HG03571 (cell line): Measurements from ENCODE around the gene WWC1.
"Not testable (repeated sequence)": the region's sequence is repeated elsewhere in the genome, so short reads cannot be mapped to it uniquely, and the experiment has no call there.

ENCODE experiments used
- ATAC-seq: cut with Tn5 transposase; IDR thresholded peaks from one replicate; pipeline ENCODE4 v1.9.1; 2021; ENCODE audit not compliant: unreplicated experiment

Gene WWC1

DNA sequence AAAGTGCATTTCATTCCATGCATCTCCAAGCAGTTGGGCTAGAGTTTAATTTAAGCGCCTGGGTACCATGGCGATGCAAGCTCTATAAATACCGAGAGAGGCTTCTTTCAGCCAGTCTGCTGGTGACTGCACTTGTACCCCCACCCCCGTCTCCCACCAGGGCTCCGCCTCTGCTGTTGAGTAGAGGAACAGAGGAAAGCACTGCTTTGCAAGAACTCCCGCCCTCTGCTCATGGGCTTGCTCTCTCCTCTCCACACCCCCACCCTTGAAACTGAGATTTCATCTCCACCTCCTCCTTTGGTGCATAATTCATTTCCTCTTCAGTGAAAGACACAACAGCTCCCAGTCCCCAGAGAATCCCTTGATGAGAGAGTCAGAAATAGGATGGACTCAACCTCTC is 5.1 kb upstream of the WWC1 start:
- ATAC-seq, result no peak

DNA sequence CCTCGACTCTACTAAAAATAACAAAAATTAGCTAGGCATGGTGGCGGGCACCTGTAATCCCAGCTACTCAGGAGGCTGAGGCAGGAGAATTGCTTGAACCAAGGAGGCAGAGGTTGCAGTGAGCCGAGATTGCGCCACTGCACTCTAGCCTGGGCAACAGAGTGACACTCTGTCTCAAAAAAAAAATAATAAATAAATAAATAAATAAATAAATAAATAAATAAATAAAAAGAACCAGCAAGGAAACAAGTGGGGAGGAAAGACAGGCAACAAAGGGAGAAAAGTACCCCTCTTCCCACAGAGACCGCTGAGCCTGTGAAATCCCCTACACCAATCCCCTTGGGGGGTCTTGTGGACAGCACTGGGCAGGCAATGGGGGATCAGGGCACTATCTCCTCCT is 4.6 kb upstream of the WWC1 start:
- not testable (repeated sequence) for ATAC-seq

DNA sequence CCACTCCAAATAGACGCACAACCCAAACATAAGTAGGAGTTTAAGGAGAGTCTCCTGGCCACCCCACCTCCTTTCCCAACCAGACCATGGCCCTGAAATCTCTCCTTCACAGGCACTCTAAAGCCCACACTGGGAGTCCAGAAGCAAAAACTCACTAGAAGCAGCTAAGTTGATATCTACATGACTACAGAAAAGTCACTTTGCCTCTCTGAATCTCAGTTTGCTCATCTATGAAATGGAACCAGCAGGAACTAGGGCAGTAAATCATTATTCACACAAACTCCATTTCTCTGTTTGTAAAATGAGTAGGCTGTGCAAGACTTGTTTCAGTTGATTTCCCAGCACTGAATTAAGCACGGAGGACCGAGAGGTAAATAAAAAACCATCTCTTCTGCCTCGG is 4.1 kb upstream of the WWC1 start:
- ATAC-seq, result no peak

DNA sequence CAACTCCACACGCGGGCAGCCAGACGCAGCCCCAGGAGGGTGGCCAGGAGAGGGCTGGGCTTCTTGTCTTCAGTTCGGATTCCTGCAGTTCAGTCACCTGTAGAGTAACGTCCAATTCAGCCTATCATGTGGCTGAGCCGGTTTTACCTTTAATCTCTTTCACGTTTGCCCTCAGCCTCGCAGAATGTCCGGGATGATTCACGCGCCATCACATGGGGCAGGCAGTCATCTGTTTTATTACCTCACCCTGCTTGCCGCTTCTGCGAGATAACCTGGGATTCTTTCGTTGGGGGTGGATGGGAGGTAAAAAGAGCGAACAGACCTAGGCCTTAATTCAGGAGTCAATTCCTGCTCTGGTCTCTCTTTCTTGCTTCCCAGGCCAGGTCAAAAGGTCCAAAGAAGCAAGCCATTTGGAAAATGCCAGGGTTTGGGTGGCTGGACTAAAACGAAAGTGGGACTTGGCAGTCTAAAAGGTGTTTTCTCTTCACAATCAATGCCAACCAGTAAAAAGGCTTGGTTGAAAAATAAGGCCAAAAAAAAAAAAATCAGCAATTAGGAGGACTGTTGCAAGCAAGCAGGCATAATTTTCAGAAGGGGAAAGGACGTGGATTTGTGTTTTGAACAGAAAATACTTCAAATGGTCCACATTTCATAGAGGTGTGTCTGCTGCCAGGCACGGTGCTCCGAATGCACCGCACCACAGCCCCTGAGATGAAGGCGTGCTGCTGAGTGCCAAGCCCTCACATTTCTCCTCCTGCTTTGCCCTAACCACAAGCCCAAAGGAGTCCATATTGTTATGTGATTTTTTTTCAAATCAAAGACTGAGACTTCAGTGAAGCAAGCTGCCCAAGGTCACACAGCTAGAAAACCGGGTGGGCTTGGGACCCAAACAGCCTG is 2.8 kb upstream of the WWC1 start:
- ATAC-seq, result no peak

DNA sequence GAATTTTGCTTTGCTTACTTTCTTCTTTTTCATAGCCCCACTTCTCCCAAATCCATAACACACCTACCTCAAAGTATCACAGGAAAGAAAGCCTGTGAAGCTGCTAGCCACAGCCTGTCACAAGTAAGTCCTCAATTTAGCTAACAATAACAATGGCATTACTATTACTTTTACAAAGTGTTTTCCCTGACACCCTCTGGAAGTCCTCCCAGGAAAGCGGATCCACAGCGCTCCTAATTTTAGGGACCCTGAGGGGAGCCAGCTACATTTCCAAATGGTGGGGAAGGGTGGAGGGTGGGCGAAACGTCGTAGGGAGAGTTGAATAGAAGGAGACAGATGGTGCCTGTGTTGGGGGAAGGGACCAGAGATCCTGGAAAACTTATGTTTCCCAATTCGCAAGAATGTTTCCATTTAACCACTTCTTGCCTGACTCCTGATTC is 523 bp upstream of the WWC1 start:
- no peak for ATAC-seq

DNA sequence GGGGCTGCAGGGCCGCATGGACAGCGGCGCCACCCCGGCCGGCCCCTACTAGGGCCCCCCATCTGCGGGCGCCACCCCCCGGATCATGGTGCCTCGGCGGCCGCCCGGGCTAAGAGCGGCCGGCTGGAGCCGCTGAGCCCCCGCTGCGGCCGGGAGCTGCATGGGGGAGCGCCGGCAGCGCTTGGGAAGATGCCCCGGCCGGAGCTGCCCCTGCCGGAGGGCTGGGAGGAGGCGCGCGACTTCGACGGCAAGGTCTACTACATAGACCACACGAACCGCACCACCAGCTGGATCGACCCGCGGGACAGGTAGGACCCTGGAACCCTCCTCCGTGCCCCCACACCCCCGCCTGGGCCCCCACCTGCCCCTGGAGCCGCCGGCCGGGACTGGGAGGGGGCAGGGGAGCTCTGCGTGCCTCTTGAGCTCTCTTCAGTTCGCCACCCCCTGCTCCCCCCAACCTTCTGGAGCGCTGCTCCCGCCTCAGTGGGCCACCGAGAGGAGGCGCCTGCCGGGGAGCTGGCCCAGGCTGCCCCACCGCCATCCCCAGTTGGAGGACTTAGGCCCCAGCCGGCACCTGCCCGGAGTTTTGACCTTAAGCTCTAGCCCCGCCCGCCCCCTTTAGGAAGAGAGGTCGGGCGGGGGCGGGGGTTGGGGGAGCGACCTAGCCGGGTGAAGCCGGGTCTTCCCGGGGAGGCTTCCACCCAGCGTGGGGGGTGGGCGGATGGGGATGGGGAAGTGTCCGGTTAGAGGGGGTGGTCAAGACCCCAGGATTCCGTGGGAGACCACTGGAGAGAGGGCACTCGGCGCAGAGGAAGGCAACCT is 730 bp downstream of the WWC1 start:
- peak; percentile 18 for ATAC-seq

DNA sequence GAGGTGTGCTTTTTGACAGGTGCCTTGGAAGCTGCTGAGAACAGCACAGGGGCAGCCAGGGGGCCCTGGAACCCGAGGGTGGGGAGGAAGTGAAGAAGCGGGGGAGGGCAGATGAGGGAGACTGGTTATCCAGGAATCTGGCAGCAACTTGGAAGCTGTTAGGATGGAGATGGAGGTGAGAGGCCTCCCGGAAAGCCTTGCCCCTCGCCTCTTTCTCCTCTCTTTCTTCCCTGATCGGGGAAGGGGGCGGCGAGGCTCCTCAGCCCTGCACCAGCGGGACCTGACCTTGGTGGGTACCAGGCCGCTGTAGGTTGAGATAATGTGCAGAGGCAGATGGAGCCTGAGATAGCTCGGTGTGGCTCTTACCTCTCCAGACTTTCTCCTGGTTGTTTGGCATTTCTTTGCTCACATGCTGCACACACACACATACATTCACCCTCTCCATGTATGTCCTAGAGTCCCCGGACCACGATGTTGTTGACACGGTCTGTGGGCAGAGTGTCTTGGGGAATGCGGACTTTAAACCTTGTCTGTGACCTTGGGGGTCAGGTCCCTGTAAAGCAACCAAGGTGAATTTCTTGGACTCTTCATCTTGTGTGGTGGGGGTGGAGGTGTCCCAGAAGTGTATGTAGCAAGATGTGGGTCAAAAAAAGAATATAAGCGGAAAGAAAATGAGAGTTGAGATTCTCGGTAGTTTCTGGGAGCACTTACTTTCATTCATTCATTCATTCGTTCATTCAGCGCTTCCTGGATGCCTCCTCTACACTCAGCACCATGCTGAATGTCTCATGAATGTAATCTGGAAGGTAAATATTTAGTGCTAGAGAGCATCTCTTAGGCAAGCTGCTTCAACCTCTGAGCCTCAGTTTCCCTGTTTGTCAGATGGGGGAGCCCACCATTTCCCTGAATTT is 1.6 kb downstream of the WWC1 start:
- no peak for ATAC-seq

DNA sequence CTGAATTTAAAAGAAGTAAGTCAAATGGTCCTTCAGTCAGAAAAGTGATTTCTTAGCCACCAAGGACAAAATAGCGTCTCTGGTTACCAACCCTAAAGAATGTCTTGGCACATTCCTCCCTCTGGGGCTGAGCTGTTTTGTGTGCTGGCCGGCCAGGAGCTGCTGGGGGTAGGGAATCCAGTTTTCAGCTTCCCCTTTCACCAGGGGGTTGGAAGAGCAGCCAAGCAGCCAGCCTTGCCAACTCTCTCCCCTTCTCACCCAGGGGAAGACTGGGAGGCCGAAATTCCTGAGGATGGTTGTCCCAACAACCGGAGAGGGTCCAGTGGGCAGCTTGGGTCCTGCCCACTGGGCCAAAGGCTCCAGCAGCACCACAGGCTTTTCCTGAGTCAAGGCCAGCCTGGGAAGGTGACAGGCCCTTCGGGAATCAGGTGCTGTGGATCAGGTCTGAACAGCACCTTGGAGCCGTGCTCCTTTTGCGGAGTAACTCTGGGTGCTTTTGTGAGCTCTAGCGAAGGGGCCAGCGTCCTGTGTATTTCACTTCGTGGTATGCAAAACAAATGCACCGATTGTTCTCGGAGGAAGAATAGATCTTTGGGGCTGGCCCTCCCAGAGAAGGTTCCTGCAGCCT is 4.2 kb downstream of the WWC1 start:
- ATAC-seq, result no peak

DNA sequence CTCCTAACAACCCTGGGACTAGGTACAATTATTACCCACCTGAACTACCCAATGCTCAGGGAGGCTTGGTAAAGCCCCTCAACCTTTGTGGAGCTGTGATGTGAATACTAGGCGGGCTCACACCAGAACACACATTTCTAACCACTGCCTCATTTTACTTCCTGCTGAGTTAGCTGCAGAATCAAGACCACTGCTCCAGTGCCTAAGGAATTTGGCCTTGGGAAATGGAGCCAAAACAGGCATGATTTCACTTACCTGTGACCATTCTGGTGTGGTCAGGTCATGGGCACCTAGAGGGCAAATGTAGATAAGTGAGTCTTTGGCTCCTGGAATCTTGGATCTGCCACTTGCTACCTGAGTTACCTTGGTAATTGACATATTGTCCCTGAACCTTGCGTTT is 5.2 kb downstream of the WWC1 start:
- ATAC-seq, result no peak

DNA sequence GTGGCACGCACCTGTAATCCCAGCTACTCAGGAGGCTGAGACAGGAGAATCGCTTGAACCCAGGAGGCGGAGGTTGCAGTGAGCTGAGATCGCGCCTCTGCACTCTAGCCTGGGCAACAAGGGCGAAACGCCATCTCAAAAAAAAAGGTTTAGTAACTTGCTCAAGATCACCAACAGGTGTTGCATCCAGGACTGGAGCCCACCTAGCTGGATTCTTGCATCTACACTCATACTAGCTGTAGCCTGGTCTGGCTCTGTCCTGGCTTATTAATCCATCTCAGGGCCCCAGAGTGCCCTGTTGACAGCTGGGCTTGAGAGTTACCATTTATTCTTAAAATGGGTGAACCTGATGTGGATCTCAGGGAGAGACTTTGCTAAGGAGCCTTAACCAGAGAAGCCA is 7.5 kb downstream of the WWC1 start:
- ATAC-seq, result no peak

DNA sequence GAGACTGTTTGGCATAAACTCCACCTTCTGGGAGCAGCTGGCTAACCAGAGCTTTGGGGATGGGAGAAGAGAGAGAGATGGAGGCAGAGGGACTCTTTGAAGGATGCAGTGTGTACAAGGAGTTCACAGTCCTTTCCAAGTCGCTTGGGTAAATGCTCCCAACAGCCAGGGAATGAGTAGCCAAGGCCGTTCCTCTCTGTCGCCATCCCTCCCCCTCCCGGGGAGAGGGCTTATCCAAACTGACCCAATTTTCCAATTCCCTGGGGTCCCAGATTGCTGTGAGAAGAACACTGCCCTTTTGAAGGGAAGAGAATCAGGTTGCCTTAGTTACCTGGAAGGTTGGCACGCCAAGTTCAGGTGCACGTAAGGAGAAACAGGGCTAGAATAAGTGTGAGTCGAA is 7.9 kb downstream of the WWC1 start:
- no peak for ATAC-seq

DNA sequence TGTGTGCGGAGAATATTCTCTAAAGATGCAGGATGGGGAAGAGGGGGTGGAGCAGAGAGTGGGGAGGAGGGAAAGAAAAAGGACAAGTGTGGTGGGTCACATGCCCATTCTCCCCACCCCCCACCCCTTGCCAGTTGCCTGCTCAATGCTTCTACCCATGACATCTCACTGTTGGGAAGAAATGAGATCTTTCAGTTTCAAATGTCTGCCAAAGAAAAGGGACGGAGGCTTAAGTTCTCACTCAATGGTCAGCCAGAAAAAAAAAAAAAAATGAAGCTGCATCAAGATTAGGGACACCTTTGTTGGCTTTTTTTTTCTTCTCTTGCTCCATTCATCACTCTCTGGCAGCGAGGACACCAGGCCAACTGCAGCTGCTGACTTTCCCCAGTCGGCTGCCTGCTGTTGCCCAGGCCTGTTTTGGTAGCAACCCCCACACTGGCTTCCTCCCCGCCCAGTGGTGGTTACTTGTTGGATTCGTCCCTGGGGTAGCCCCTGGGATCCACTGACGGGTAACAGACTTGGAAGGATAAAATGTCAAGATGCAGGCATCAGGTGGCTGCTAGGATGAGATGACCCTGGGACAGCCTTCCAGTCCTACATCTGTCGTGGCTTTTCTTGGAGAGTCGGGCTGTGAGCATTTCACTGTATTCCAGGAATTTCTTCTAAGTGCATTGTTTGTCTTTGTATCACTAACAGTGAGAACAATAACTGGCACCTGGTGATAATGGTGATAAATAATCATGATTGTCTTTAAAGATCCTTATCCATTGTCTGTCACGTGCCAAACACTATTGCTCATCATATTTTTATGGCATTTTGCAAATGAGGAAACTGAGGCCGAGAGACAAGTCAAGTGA is 9.1 kb downstream of the WWC1 start:
- no peak for ATAC-seq

DNA sequence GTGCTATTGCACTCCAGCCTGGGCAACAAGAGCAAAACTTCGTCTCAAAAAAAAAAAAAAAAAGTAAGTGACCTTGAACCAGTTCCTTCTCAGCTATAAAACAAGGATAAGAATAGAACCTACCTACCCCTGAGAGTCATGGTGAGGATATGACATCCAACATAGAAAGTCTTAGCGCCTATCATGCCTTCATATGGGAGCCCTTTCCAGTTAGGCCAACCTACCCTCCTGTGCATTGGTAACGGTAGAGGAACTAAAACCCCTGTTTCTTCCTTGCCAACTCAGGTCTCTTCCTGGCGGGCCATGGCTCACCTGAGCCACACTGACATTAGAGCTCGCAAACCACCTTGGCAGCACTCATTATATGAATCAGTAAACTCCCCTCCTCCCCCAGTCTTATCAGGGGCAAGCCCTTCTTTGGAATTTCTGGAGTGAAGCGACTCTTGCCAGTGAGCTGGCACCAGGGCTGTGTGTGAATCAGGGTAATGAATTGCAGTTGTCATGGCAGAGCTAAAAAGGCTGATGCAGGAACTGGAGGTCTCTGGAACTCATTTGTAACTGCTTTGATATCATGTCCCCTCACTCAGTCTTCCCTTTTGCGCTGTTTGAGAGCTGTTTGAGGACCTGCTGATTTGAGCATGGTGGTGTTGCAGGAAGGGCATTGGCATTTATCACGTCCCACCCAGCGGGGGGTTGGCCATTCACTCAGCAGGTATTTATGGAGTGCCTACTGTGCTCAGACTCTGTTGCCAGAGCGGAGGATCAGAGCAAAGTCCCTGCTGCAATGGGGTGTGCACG is 10.3 kb downstream of the WWC1 start:
- no peak for ATAC-seq

DNA sequence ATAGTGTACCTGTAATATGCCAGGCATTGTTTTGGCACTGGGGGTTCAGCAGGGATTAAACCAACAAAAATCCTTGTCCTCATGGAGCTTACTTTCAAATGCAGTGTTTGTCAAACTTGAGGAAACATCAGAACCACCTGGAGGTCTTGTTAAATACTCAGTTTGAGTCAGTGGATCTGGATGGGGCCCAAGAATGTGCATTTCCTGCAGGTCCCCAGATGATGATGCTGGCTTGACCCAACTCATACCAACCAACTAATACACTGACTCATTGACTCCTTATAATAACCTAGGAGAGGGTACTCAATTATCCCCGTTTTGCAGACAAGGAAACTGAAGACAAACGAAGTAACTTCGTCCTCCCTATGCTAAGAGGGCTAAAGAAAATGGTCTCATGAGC is 11.3 kb downstream of the WWC1 start:
- no peak for ATAC-seq

DNA sequence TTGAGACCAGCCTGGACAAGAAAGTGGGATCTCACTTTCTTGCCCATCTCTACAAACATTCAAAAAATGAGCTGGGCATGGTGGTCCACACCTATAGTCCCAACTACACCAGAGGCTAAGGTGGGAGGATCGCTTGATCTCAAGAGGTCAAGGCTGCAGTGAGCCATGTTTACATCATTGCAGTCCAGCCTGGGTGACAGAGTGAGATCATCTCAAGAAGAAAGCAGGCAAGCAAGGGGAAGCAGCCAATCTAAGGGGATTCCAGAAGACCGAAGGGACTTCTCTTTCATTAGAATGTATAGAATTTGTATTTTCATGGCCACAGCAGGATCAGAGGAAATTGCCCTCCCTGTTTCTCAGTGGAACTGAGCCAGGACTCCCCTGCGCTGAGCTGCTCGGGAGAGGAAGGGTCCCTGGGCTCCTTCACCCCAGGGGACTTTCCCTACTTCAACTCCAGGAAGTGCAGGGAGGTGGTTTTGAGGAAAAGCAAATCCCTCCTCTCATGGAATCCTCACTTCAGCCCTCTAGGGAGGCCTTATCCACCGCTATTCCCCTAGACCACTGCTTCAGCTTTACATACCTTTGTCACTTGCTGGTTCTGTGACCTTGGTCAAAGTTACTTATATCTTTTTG is 12.1 kb downstream of the WWC1 start:
- ATAC-seq, result no peak

DNA sequence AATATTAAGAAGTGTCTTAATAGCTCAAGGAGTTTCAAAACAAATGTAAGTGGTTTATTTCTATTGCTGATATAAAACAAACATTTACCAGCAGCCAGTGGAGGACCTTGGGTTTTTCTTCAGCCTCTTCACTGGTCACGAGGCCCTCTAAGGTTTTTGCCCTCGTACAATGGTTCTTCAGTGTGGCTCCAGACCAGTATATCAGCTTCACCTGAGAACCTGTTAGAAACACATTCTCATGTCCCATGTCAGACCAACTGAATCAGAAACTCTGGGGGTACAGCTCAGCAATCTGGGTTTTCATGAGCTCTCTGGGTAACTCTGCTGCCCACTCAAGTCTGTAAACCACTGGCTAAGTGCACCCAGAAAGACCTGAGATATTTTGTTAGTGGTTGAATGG is 12.9 kb downstream of the WWC1 start:
- ATAC-seq, result no peak

DNA sequence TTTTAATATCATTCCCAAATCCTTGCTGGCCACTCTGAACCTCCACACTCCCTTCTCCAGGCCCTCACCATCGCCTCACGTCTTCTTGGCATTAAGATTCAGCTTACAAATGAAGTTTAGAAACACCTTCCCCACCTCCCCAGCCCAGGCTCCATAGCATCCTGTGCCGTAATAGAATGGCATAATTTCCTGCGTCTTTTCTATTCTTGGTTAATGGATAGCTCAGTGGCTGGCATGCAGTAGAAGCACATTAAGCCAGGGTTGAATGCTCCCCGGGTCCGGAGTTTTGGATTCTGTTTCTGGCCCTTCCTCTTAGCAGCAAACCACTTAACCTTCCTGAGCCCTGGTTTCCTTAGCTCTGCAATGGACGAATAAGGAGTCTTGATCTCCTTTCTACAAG is 13.8 kb downstream of the WWC1 start:
- ATAC-seq, result no peak

DNA sequence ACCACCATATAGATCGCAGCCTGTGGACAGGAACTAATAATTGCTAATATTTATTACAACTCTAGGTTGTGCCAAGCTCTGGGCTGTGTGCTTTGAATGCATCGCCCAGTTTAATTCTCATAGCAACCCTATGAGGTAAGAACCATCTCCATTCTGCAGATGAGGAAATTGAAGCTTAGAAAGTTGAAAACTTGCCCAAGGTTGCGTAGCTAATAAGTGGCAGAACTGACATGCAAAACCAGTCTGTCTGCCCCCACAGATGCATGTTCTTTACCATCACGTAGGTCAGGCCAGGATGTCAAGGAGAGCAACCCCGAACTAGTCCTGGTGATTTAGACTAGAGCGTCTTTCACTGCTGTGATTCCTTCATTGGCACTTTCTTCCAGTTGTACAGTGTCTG is 15.6 kb downstream of the WWC1 start:
- ATAC-seq, result no peak
